GM12878 (cell line): Measurements from ENCODE around the gene MTMR1. TPM values are rescaled to one million over a fixed set of nuclear protein-coding genes. Genes with fewer than 3 reads are reported as not detected.

ENCODE experiments used
- ATAC-seq: fragments of 200-7000 bp; cut with Tn5 transposase; 3 replicates; pipeline ENCODE4 v1.9.1; 2020; ENCODE audit warnings: mild to moderate bottlenecking, moderate library complexity
- BruUV-seq: library from RNA; stranded (reverse); fragments of 400-500 nt; replicated peaks from 2 replicates; lab custom pipeline; 2021; lab: Mats Ljungman, UMichigan
- CTCF ChIA-PET: fragments of 300-600 bp; sonication (Branson Sonifier 250); formaldehyde crosslinking; extraction: SDS; loops from one replicate; lab custom pipeline; 2021; ENCODE audit warnings: inconsistent platforms; lab: Yijun Ruan, JAX
- POLR2A ChIA-PET: fragments of 350-600 bp; formaldehyde crosslinking; extraction: SDS; loops from one replicate; lab custom pipeline; 2021; ENCODE audit warnings: inconsistent platforms; lab: Charles Lee
- RAD21 ChIA-PET: fragments of 300-600 bp; sonication (Branson Sonifier 250); formaldehyde crosslinking; loops from one replicate; lab custom pipeline; 2023; ENCODE audit warnings: antibody characterized with exemption; ENCODE audit not compliant: unreplicated experiment; lab: Charles Lee
- SMC1A ChIA-PET: fragments of 300-600 bp; sonication (Branson Sonifier 250); formaldehyde crosslinking; loops from one replicate; lab custom pipeline; 2023; ENCODE audit not compliant: unreplicated experiment, uncharacterized antibody; lab: Charles Lee
- DNase-seq: peaks from one replicate; pipeline ENCODE4 v3.0.0-alpha.2; 2011; ENCODE audit warnings: low read depth, low spot score
- FAIRE-seq: peaks from 3 replicates; lab custom pipeline; 2011; peaks lifted over from hg19 to GRCh38; lab: Jason Lieb, UNC
- H2AFZ ChIP-seq: 2 replicates; pipeline ENCODE4 v1.6.0; 2011; ENCODE audit warnings: low read depth, low read length, control low read depth; ENCODE audit not compliant: control insufficient read depth
- H3K27ac ChIP-seq: 2 replicates; pipeline ENCODE4 v1.5.1; 2011; ENCODE audit warnings: control low read depth; ENCODE audit not compliant: control insufficient read depth, insufficient read depth
- H3K27me3 ChIP-seq, 2 experiments: replicated peaks in 1 of 2; 2 replicates each; pipeline versions ENCODE4 v1.6.0 to v1.6.1; 2011; ENCODE audit warnings: low read length in 1 of 2; ENCODE audit not compliant: control insufficient read depth in 2 of 2, insufficient read depth in 2 of 2
- H3K36me3 ChIP-seq, 2 experiments: 2 replicates each; pipeline ENCODE4 v1.5.1; 2011; ENCODE audit warnings: low read length in 1 of 2; ENCODE audit not compliant: control insufficient read depth in 2 of 2, insufficient read depth in 2 of 2
- H3K4me1 ChIP-seq: 2 replicates; pipeline ENCODE4 v1.6.1; 2011; ENCODE audit warnings: mild to moderate bottlenecking, low read length, moderate library complexity, mixed read lengths; ENCODE audit not compliant: control insufficient read depth, insufficient read depth
- H3K4me2 ChIP-seq: 2 replicates; pipeline ENCODE4 v1.6.0; 2011; ENCODE audit warnings: control low read depth; ENCODE audit not compliant: control insufficient read depth, insufficient read depth
- H3K4me3 ChIP-seq: fragments of 200-600 bp; sonication (generic); 2 replicates; pipeline ENCODE4 v1.5.1; 2016
- H3K79me2 ChIP-seq: 2 replicates; pipeline ENCODE4 v1.6.0; 2011; ENCODE audit warnings: low read length; ENCODE audit not compliant: control insufficient read depth, insufficient read depth
- H3K9ac ChIP-seq: 2 replicates; pipeline ENCODE4 v1.8.0; 2011; ENCODE audit warnings: low read length, control low read depth, mixed read lengths; ENCODE audit not compliant: control insufficient read depth, insufficient read depth
- H3K9me3 ChIP-seq: replicated peaks from 3 replicates; pipeline ENCODE4 v1.5.1; 2011; ENCODE audit warnings: mild to moderate bottlenecking, low read length; ENCODE audit not compliant: control insufficient read depth, insufficient read depth
- H4K20me1 ChIP-seq: 2 replicates; pipeline ENCODE4 v1.6.0; 2011; ENCODE audit not compliant: control insufficient read depth, insufficient read depth
- EGR1 ChIP-seq, 2 experiments: IDR thresholded peaks; 1 replicate in 1 of 2; 2 replicates in 1 of 2; pipeline ENCODE4 v1.6.1; 2011 to 2012; ENCODE audit warnings: low read depth in 2 of 2, low read length in 2 of 2, borderline replicate concordance in 1 of 2, mild to moderate bottlenecking in 1 of 2, moderate library complexity in 1 of 2
- HDGF ChIP-seq: fragments of 450-650 bp; IDR thresholded peaks from 2 replicates; pipeline ENCODE4 v1.6.1; 2016; ENCODE audit warnings: antibody characterized with exemption
- JUNB ChIP-seq: IDR thresholded peaks from 2 replicates; pipeline ENCODE4 v1.6.1; 2016; ENCODE audit warnings: antibody characterized with exemption, mild to moderate bottlenecking
- MEF2B ChIP-seq: fragments of 450-650 bp; IDR thresholded peaks from 2 replicates; pipeline ENCODE4 v1.6.1; 2018; ENCODE audit warnings: mild to moderate bottlenecking, moderate library complexity; ENCODE audit not compliant: partially characterized antibody, poor library complexity, severe bottlenecking
- POLR2AphosphoS2 ChIP-seq: IDR thresholded peaks from 2 replicates; pipeline ENCODE4 v1.6.1; 2011; ENCODE audit warnings: low read depth, mild to moderate bottlenecking, low read length, improper control_type of control experiment, moderate library complexity
- SMARCA5 ChIP-seq: fragments of 450-650 bp; IDR thresholded peaks from 2 replicates; pipeline ENCODE4 v1.6.1; 2017; ENCODE audit warnings: mild to moderate bottlenecking
- SREBF2 ChIP-seq: IDR thresholded peaks from 2 replicates; pipeline ENCODE4 v1.6.1; 2012; ENCODE audit warnings: mild to moderate bottlenecking, low read length
- SRF ChIP-seq, 2 experiments: IDR thresholded peaks; 2 replicates each; pipeline ENCODE4 v1.6.1; 2011; ENCODE audit warnings: low read depth in 2 of 2, low read length in 2 of 2, mild to moderate bottlenecking in 1 of 2, moderate library complexity in 1 of 2
- WGBS: methylation state at CpG from one replicate; pipeline ENCODE4 v1.1.6; 2016; ENCODE audit warnings: low lambda C conversion rate; ENCODE audit not compliant: insufficient replicate concordance, insufficient coverage; ENCODE audit errors: missing lambda C conversion rate; 5-methylcytosine and 5-hydroxymethylcytosine counted together
- in situ Hi-C: fragments of 300-500 bp; cut with MboI; formaldehyde crosslinking; loops from 9 replicates; pipeline ENCODE4 v1.14.3; 2018; ENCODE audit warnings: mixed read lengths
- intact Hi-C: fragments of 100-400 bp; cut with micrococcal nuclease; formaldehyde crosslinking; loops from one replicate; pipeline ENCODE4 v1.14.2; 2022; ENCODE audit not compliant: unreplicated experiment
- polyA plus RNA-seq, 11 experiments: library from polyadenylated mRNA; depleted of rRNA in 4 of 11; unstranded in 6 of 11; stranded (reverse) in 5 of 11; fragments of >200 nt; fragmentation: Nextera tagmentation in 4 of 11; fragmentation: Illumina TruSeq in 1 of 11; extraction: Ambion mirVana in 4 of 11; extraction: Trizol in 1 of 11; gene quantifications; 1 replicate in 1 of 11; 2 replicates in 10 of 11; pipeline versions ENCODE4 v1.2.1 to v1.2.3, GENCODE V29; 2011 to 2016; ENCODE audit warnings: inconsistent platforms in 2 of 11, missing spikeins in 2 of 11, low read depth in 1 of 11
- total RNA-seq, 4 experiments: library from RNA; depleted of rRNA in 3 of 4; stranded (reverse); fragments of >200 nt in 3 of 4; fragmentation: Illumina TruSeq in 1 of 4; extraction: Trizol in 1 of 4; gene quantifications; 2 replicates each; pipeline versions ENCODE4 v1.2.1 to v1.2.3, GENCODE V29; 2013 to 2021
- TF ChIP-seq, protein P1 (sequence below): fragments of 450-650 bp; formaldehyde crosslinking; IDR thresholded peaks from 2 replicates; pipeline ENCODE4 v1.4.0; 2022; ENCODE audit warnings: mild to moderate bottlenecking, moderate library complexity

The MTMR1 gene
- total and polyA plus RNA-seq, 10 of the 15 experiments (the other 5 are each of a cell fraction or from before 2014, with no cell fraction given): 1.2 to 32.2 (median 22.9) TPM

DNA sequence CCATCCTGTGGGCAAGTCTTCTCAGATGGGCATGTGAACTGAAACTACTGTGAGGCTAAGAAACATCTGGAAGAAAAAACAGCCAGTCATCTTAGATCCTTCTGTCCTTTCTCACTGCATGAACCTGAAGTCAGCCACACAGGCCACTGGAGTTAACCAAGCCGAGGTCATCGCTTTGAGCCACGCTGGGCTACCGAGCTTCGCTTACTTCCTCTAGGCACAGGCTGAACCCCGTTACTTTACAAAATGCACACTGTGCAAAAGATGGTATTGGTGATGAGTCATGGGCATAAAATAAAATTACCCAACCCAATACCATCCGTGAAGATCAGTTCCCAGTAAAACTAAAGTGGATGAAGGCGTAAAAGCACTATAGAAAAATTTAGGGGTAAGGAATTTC, 86.2 kb downstream of the MTMR1 start:
- intact Hi-C loops (loop anchor here (5.0 to 10.0 kb wide), 2 partner anchors 118 to 205 kb away; partner anchors contain the start of genes CD99L2 and HMGB3), in situ Hi-C loops (loop anchor here (5.0 to 25.0 kb wide), 2 partner anchors 308 to 608 kb away; partner anchors contain the start of gene VMA21)
- H2AFZ ChIP-seq: no peak overlapping the region
- H3K4me1 ChIP-seq: peaks cover 7% of the 10 kb centered on the region; the same call in 1 of the 2 replicates
- no peaks in the 10 kb centered on the region for H3K79me2 ChIP-seq
- ChIA-PET RAD21 (no interaction called here), SMC1A (interaction anchor here (1.3 kb wide), 1 partner anchor 102 kb away, joined by 5 read pairs; no protein-coding TSS in a partner anchor), CTCF (no interaction called here), POLR2A (no interaction called here)
- no peak overlapping the region for H3K9ac ChIP-seq
- 78% methylated on average over 8 of the region's 8 CpGs for WGBS
- H3K27ac ChIP-seq: no peak overlapping the region
- H3K36me3 ChIP-seq: no peaks in the 10 kb centered on the region; a peak in 1 of 4 replicates
- no peak for DNase-seq
- no peak overlapping the region for H3K4me2 ChIP-seq
- H3K9me3 ChIP-seq: no peaks in the 10 kb centered on the region
- ATAC-seq: no peak
- BruUV-seq: no TSS peak
- no peak overlapping the region for H3K4me3 ChIP-seq
- FAIRE-seq: no peak
- no peaks in the 10 kb centered on the region for H4K20me1 ChIP-seq
- H3K27me3 ChIP-seq: no peaks in the 10 kb centered on the region
- TF ChIP-seq SREBF2: no peak
- TF ChIP-seq SMARCA5: no peak
- no peak for TF ChIP-seq EGR1 (IDR thresholded peaks at IDR 0.05; ENCODE audit: borderline replicate concordance in 1 of 2, low read depth in 2 of 2, low read length in 2 of 2)
- TF ChIP-seq, protein P1, sequence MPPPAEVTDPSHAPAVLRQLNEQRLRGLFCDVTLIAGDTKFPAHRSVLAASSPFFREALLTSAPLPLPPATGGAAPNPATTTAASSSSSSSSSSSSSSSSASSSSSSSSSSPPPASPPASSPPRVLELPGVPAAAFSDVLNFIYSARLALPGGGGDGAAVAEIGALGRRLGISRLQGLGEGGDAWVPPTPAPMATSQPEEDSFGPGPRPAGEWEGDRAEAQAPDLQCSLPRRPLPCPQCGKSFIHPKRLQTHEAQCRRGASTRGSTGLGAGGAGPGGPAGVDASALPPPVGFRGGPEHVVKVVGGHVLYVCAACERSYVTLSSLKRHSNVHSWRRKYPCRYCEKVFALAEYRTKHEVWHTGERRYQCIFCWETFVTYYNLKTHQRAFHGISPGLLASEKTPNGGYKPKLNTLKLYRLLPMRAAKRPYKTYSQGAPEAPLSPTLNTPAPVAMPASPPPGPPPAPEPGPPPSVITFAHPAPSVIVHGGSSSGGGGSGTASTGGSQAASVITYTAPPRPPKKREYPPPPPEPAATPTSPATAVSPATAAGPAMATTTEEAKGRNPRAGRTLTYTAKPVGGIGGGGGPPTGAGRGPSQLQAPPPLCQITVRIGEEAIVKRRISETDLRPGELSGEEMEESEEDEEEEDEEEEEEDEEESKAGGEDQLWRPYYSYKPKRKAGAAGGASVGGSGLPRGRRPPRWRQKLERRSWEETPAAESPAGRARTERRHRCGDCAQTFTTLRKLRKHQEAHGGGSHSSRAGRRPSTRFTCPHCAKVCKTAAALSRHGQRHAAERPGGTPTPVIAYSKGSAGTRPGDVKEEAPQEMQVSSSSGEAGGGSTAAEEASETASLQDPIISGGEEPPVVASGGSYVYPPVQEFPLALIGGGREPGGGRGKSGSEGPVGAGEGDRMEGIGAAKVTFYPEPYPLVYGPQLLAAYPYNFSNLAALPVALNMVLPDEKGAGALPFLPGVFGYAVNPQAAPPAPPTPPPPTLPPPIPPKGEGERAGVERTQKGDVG: no peak
- no peak for TF ChIP-seq SRF (IDR thresholded peaks at IDR 0.05; ENCODE audit: low read depth in 2 of 2, low read length in 2 of 2)
- no peak for TF ChIP-seq HDGF
- no peak for TF ChIP-seq POLR2AphosphoS2
- no peak for TF ChIP-seq MEF2B
- TF ChIP-seq JUNB: no peak
